GM10847 (cell line): ENCODE results near the gene APP.

Experiments
- POLR2A ChIP-seq: IDR thresholded peaks from 2 replicates; pipeline ENCODE4 v1.6.1; 2011; ENCODE audit not compliant: insufficient read length; ENCODE audit errors: extremely low read depth

Gene APP

DNA sequence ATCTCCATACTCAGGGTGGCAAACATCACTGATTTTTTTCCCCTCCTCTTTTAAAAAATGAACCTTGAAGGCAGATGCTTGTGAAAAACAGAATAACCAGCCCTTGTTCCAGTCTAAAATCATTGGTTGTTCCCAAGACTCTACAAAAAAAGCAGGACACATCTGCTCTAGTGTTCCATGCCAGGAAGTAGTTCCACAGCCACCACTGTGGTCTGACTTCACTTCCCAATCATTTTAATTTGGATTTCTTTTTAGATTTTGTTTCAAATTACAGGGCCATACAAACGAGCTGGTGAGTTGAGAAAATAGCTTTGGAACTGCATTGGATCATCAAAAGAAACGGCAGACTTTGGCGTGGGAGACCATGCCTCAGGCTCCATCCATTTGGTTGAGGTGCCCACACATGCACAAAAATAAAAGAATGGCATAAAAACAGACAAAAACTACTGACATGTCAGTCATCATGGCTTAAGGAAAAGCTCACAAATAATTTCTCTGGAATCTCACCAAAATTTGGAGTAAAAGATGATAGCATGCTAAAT lies 225.8 kb downstream of the APP start:
- no peak for TF ChIP-seq POLR2A

DNA sequence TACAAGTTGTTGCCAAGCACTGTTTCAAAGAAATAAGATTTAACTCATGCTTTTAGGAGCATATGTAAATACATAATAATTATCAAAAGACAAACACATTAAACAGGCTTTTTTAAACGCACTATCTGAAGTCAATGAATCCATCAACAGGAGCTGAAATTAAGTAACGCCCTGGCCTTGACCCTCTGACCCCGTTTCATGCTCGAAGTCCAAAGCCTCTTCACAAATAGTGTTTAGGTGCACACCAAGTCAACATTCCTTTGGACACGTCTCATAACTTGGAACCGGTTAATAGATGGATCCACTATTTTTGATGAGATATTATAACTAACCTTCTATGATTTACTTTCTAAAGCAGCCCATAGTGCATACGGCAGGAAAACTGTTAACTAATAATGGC lies 226.5 kb downstream of the APP start:
- no peak for TF ChIP-seq POLR2A

DNA sequence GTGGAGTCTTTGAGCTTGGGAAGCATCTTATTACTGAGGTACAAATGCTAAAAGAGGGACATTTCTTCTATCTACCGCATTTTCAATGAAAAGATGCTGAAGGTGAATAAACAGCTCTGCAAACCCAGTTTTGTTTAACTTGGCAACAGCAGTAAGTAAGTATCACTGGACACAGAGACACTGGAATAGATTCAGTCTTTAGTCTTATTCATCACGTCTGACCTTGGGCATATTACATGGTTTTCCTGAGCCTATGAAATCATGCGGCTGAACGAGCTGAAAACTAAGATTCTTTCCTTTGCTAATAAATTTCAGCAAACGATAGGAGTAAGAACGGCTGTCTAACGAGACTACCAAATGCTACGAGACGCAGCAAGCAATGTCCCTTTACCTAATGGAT lies 228.4 kb downstream of the APP start:
- no peak for TF ChIP-seq POLR2A

DNA sequence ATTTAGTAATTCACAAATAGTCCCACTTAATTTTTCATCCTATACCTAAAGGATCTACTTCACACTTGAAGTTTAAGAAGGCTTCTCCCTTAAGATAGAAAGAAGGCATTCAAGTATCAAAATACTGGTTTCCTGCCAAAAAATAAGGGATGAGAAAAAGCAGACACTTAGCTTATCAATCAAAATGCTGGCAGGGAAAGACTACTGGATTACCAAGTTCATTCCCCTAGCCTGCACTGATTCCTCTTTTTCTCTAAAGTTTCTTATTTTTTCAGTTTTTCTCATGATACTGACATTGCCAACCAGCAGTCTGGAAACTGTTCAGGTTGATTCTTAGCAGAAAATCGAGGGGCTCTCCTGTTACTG lies 231.2 kb downstream of the APP start:
- TF ChIP-seq POLR2A, result no peak

DNA sequence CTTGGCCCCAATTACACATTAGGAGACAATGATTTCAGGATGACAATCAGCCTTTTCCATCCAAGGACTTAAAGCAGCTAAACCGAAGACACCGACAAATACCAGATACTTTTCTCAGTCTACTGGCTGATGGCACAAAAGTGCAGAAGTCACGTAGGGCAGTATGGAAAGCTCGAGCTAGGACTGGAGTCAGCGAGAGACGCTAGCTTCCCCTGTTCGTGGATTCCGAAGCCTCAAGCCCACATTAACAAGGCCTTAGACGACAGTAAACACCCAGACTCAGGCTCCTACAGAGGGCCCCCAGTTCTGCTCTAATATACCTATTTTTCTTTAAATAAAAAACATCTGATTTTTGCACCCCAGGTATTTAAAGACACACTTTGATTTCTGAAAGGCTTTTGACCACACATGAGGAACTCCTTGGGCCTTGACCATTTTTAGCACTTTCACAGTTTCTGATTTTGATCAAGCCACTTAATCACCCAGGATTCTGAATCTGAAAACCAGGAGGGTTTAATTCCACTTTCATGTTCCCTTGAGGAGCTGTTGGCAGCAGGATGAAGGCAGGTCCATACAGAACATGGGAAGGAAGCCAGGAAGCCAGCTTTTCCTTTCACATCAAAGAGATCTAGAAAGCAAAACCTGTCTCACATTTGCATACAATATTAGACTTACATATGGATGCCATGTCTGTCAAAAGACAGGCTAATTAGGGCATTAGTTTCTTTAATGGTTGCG lies 231.7 kb downstream of the APP start:
- TF ChIP-seq POLR2A, result no peak

DNA sequence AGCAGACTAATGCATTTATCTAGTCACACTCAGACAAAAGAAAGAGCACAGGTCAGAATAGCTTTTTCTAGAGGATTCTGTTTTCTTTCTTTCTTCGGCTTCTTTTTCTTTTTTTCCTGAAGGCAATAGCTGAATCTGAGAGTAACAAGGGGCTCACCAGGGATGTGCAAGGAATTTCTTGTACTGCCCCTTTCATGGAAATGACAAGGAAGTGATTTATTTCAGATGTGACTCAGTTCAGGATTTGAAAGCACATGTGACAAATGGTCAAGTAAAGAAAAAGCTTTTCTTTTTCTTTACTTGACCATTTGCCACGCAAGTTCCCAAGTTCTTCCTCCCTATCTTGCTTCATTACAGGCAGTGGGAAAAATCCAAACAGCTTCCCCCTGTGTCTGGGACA lies 233.8 kb downstream of the APP start:
- TF ChIP-seq POLR2A, result no peak

DNA sequence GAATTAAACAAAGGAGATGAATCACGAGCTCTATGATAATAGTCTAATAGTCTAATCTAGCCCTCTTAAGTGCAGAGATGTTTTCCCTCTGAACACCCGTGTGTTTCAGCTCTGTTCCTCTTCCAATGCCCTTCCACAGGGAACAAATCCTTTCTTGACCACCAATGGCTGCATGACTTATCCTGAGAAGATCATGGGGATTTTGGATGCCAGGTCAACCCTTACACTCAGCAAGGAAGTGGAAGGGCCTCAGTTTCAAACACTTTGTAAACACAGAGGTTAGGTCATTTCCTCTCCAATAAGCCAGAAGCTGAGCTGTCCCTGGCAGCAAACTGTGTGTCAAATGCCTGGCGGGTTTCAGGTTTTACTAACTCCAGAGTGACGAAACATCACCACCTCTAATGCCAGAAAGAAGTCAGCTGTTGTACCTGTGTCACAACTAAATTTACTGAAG lies 235.8 kb downstream of the APP start:
- TF ChIP-seq POLR2A, result no peak

DNA sequence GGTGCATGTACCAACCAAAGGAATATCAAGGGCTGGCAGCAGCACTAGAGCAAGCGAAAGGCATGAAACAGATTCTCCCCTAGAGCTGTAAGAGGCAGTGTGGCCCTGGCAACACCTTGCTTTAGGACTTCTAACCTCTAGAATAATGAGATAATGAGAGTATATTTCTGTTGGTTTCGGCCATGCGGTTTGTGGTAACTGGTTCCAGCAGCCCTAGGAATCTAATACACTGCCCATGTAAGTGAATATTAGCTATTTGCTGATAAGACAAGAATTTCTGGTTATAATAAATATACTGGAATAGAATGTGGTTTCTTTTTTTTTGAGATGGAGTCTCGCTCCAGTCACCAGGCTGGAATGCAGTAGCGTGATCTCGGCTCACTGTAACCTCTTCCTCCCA lies 236.4 kb downstream of the APP start:
- TF ChIP-seq POLR2A, result no peak

DNA sequence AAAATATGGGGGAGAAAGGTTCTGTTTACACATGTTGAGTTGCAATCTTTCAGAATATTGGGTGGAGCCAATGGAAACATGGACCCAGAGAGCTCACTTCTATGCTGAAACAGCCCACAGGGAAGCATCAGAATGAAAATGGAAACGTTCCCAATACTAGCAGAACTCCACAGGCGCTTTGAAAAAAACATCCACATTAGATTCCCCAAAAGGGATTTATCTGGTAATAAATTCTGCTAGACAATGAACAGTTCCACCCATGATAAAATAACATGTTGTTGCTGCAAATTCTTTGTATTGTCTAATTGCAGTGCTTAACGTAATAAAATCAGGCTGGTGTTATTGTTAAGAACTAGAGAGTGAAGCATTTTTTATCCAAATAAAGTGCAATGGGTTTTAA lies 238.8 kb downstream of the APP start:
- TF ChIP-seq POLR2A, result no peak

DNA sequence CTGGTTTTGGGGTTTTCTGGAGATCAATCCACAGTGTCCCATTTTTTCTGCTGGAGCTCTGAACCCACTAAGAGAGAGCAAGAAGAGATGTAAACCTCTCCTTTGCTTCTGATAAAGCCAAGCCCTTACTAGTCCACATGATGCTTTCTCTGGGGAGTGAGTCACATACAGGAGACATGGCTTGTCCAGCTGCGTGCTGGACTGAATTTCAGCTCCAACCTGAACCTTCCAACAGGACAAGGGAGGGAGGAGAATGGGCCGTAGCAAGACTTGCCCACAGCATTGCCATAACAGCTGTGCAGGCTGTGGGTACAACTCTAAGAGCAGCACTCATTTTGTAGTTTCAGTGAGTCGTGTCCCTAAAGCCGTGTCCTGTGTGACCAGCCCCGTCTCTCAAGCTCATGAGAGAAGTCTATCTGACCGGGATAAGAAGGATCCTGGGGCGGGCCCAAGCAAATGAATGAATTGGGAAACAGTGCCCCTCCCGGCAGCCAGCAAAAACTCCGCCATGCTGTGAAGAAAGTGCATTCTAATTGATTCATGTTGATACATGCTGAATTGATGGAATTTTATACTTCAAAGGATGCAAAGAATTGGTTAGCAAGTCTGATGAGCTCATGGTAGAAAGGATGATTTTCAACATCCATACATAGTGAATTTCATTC lies 240.6 kb downstream of the APP start:
- TF ChIP-seq POLR2A, result no peak

DNA sequence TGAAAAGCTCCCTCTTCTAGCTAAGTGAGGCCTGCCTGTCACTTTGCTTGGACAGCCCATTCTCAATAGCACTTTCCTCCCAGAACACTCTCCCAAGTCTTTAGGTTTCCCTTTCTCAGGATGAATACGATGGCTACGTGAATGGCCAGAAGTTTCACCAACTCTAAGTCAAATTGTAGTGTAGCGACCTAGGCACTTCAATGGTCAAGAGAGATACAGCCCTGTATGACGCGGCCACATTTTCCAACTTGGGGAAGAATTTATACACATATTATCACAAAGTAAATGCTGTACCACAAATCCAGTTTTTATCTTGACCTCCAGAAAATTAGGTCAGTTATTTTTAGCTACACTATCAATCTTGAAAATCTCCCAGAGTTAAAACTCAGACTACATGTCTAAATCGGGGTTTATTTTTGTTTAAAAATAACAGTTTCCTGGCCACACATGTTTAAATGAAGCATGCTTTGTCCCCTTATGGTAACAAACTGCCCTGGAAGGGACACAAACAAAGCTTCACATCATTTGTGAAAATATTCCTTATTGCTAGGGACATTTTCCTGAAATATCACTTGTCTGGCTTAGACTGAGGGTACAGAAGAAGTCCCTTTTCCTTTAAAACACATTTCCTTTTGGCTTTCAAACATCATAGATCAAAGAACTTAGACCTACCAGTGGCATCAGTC lies 243.2 kb downstream of the APP start:
- TF ChIP-seq POLR2A, result no peak

DNA sequence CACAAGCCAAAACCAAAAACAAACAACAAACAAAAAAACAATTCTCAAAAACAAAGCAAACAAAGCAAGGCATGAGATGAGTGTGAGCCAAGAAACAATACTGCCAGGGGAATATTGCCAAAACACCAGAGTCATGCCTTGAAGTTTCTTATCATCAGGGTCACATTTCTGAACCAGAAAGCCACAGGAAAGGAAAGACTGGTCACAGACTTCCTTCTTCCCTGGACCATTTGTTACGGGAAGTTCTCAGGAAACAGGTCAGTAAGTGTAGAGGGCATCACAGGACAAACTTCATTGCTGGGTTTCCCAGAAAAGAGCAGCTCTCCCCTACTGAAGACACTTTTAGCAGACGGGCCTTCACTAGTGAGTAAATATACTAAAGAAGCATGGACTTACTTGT lies 244.6 kb downstream of the APP start:
- TF ChIP-seq POLR2A, result no peak

DNA sequence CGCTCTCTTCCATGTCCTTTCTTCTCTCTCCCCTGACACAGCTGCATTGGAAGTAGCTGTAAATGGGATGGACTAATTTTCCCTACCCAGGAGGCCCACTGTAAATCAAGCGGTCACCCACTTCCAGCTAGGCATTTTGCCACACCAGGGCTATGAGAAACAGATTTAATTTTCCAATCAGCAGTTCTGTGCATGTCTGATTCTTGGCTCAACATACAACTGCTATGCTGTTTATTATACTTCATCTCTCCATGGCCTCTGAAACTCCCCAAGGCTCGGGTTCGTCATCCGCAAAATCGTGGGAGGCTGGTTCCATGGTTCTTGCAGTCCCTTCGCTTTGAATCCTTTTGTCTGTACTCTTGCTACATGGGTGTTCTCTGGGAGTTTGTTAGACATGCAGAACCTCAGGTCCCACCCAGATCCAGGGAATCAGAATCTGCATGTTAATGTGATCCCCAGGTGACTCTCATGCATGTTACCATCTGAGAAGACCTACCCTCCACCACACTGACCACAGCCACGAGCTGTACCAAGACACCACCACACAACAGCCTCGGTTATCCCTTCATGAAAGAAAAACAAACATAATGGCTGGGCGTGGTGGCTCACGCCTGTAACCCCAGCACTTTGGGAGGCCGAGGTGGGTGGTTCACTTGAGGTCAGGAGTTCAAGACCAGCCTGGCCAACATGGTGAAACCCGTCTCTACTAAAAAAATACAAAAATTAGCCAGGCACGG lies 245.3 kb downstream of the APP start:
- no peak for TF ChIP-seq POLR2A

DNA sequence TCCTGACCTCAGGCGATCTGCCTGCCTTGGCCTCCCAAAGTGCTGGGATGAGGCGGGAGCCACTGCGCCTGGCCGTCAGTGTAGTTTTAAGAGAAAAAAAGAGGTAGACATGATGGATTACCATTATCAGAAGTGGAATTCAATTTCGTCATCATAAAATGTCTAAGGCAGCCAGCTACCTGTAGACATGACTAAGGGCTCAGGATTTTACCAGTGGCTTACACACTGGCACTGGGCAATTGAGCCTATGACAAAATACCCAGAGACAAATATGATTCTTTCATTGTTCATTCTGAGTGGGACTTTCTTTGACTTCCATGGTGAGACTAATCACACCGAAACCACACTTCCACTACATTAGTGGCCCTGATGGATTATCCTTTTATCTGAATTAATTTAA lies 254.3 kb downstream of the APP start:
- no peak for TF ChIP-seq POLR2A

DNA sequence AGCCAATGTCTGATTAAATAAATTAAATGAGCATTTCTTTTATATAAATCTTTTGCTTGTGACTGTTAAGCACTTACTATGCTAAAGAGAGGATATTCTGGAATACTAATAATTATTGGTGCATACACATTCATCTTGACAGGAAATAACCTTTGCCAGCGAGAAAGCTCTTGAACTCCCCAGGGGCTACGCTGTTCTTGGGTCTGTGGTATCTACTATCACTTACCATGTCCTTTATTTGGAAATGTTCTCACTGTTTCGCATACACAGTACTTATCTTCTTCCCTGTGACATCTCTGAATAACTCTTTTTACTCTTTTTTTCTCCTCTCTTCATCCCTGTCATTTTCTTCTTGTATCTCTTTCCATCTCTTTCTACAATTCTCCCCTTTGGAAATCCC lies 257.1 kb downstream of the APP start:
- no peak for TF ChIP-seq POLR2A
